ENCODE data around the gene ATP11A. TPM values are rescaled to one million over a fixed set of nuclear protein-coding genes. Genes with fewer than 3 reads are reported as not detected.

The ATP11A gene
- total and polyA plus RNA-seq, 2 experiments from 2014 or later, result 12.3 to 52.6 TPM

DNA sequence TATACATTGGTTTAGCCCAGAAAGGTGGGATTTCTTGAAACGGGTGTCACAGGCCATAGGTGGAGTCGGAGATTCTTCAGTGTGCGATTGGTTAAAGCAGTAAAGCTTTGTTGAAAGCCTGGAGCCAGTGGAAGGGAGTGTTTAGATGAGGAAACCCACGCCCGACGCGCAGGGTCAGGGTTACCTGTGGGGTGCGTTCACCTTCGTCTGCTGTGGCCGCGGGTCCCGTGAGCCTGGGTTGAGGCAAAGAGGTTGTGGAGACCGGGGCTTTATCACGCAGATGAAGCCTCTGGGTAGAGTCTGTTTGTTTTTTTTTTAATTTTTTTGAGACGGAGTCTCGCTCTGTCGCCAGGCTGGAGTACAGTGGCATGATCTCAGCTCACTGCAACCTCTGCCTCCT is 30.4 kb downstream of the ATP11A start:
- Histone ChIP-seq H3K4me3 (no peak overlapping the region), H3K36me3 (ENCODE audit: insufficient read depth) (no peaks in the 10 kb centered on the region), H3K79me2 (replicated peaks; ENCODE audit: insufficient read depth) (peaks cover 78% of the 10 kb centered on the region), H4K20me1 (replicated peaks; ENCODE audit: insufficient read depth) (no peaks in the 10 kb centered on the region), H3K4me1 (ENCODE audit: insufficient read depth) (peaks cover 41% of the 10 kb centered on the region), H3F3A (replicated peaks; ENCODE audit: low read depth) (0 out of 2 replicates have a peak, but pooled peaks cover 12% of the 10 kb centered on the region), H3K9me2 (ENCODE audit: insufficient read depth) (no peaks in the 10 kb centered on the region), H3K27me3 (ENCODE audit: insufficient read depth) (no peaks in the 10 kb centered on the region), H3K4me2 (no peak overlapping the region), H2AFZ (no peak overlapping the region), H3K27ac (ENCODE audit: low read depth) (no peak overlapping the region)
- no peak for TF ChIP-seq ZNF331 (CRISPR knock-in tag; IDR thresholded peaks at IDR 0.05; ENCODE audit: low read depth)
- TF ChIP-seq CREB1 (CRISPR knock-in tag; IDR thresholded peaks at IDR 0.05; ENCODE audit: low read depth), result no peak
- TF ChIP-seq, protein P1, sequence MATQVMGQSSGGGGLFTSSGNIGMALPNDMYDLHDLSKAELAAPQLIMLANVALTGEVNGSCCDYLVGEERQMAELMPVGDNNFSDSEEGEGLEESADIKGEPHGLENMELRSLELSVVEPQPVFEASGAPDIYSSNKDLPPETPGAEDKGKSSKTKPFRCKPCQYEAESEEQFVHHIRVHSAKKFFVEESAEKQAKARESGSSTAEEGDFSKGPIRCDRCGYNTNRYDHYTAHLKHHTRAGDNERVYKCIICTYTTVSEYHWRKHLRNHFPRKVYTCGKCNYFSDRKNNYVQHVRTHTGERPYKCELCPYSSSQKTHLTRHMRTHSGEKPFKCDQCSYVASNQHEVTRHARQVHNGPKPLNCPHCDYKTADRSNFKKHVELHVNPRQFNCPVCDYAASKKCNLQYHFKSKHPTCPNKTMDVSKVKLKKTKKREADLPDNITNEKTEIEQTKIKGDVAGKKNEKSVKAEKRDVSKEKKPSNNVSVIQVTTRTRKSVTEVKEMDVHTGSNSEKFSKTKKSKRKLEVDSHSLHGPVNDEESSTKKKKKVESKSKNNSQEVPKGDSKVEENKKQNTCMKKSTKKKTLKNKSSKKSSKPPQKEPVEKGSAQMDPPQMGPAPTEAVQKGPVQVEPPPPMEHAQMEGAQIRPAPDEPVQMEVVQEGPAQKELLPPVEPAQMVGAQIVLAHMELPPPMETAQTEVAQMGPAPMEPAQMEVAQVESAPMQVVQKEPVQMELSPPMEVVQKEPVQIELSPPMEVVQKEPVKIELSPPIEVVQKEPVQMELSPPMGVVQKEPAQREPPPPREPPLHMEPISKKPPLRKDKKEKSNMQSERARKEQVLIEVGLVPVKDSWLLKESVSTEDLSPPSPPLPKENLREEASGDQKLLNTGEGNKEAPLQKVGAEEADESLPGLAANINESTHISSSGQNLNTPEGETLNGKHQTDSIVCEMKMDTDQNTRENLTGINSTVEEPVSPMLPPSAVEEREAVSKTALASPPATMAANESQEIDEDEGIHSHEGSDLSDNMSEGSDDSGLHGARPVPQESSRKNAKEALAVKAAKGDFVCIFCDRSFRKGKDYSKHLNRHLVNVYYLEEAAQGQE (IDR thresholded peaks at IDR 0.05; ENCODE audit: unreplicated experiment), result no peak
- TF ChIP-seq STAT1 (IDR thresholded peaks at IDR 0.05; ENCODE audit: unreplicated experiment), result no peak
- no peak for TF ChIP-seq ZNF114 (CRISPR knock-in tag; IDR thresholded peaks at IDR 0.05)
- TF ChIP-seq POLR2AphosphoS5 (IDR thresholded peaks at IDR 0.05; ENCODE audit: low read depth), result no peak
- no peak for TF ChIP-seq JUNB (IDR thresholded peaks at IDR 0.05; ENCODE audit: unreplicated experiment)
- TF ChIP-seq, protein P2, sequence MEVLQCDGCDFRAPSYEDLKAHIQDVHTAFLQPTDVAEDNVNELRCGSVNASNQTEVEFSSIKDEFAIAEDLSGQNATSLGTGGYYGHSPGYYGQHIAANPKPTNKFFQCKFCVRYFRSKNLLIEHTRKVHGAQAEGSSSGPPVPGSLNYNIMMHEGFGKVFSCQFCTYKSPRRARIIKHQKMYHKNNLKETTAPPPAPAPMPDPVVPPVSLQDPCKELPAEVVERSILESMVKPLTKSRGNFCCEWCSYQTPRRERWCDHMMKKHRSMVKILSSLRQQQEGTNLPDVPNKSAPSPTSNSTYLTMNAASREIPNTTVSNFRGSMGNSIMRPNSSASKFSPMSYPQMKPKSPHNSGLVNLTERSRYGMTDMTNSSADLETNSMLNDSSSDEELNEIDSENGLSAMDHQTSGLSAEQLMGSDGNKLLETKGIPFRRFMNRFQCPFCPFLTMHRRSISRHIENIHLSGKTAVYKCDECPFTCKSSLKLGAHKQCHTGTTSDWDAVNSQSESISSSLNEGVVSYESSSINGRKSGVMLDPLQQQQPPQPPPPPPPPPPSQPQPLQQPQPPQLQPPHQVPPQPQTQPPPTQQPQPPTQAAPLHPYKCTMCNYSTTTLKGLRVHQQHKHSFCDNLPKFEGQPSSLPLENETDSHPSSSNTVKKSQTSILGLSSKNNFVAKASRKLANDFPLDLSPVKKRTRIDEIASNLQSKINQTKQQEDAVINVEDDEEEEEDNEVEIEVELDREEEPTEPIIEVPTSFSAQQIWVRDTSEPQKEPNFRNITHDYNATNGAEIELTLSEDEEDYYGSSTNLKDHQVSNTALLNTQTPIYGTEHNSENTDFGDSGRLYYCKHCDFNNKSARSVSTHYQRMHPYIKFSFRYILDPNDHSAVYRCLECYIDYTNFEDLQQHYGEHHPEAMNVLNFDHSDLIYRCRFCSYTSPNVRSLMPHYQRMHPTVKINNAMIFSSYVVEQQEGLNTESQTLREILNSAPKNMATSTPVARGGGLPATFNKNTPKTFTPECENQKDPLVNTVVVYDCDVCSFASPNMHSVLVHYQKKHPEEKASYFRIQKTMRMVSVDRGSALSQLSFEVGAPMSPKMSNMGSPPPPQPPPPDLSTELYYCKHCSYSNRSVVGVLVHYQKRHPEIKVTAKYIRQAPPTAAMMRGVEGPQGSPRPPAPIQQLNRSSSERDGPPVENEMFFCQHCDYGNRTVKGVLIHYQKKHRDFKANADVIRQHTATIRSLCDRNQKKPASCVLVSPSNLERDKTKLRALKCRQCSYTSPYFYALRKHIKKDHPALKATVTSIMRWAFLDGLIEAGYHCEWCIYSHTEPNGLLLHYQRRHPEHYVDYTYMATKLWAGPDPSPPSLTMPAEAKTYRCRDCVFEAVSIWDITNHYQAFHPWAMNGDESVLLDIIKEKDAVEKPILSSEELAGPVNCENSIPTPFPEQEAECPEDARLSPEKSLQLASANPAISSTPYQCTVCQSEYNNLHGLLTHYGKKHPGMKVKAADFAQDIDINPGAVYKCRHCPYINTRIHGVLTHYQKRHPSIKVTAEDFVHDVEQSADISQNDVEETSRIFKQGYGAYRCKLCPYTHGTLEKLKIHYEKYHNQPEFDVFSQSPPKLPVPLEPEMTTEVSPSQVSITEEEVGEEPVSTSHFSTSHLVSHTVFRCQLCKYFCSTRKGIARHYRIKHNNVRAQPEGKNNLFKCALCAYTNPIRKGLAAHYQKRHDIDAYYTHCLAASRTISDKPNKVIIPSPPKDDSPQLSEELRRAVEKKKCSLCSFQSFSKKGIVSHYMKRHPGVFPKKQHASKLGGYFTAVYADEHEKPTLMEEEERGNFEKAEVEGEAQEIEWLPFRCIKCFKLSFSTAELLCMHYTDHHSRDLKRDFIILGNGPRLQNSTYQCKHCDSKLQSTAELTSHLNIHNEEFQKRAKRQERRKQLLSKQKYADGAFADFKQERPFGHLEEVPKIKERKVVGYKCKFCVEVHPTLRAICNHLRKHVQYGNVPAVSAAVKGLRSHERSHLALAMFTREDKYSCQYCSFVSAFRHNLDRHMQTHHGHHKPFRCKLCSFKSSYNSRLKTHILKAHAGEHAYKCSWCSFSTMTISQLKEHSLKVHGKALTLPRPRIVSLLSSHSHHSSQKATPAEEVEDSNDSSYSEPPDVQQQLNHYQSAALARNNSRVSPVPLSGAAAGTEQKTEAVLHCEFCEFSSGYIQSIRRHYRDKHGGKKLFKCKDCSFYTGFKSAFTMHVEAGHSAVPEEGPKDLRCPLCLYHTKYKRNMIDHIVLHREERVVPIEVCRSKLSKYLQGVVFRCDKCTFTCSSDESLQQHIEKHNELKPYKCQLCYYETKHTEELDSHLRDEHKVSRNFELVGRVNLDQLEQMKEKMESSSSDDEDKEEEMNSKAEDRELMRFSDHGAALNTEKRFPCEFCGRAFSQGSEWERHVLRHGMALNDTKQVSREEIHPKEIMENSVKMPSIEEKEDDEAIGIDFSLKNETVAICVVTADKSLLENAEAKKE (CRISPR knock-in tag; IDR thresholded peaks at IDR 0.05), result no peak
- no peak for TF ChIP-seq EZH2phosphoT487 (IDR thresholded peaks at IDR 0.05; ENCODE audit: unreplicated experiment)
- no peak for TF ChIP-seq EZH2 (IDR thresholded peaks at IDR 0.05; ENCODE audit: low read depth, unreplicated experiment)
- TF ChIP-seq, protein P3, sequence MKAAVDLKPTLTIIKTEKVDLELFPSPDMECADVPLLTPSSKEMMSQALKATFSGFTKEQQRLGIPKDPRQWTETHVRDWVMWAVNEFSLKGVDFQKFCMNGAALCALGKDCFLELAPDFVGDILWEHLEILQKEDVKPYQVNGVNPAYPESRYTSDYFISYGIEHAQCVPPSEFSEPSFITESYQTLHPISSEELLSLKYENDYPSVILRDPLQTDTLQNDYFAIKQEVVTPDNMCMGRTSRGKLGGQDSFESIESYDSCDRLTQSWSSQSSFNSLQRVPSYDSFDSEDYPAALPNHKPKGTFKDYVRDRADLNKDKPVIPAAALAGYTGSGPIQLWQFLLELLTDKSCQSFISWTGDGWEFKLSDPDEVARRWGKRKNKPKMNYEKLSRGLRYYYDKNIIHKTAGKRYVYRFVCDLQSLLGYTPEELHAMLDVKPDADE (IDR thresholded peaks at IDR 0.05), result no peak
- TF ChIP-seq, protein P4, sequence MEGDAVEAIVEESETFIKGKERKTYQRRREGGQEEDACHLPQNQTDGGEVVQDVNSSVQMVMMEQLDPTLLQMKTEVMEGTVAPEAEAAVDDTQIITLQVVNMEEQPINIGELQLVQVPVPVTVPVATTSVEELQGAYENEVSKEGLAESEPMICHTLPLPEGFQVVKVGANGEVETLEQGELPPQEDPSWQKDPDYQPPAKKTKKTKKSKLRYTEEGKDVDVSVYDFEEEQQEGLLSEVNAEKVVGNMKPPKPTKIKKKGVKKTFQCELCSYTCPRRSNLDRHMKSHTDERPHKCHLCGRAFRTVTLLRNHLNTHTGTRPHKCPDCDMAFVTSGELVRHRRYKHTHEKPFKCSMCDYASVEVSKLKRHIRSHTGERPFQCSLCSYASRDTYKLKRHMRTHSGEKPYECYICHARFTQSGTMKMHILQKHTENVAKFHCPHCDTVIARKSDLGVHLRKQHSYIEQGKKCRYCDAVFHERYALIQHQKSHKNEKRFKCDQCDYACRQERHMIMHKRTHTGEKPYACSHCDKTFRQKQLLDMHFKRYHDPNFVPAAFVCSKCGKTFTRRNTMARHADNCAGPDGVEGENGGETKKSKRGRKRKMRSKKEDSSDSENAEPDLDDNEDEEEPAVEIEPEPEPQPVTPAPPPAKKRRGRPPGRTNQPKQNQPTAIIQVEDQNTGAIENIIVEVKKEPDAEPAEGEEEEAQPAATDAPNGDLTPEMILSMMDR (conservative IDR thresholded peaks at IDR 0.05; ENCODE audit: low read depth in 2 of 2), result no peak
- no peak for TF ChIP-seq NANOG (IDR thresholded peaks at IDR 0.05; ENCODE audit: borderline replicate concordance)
- peaks cover 67% of the 10 kb centered on the region for H3K4me1 Mint-ChIP-seq
- peaks cover 28% of the 10 kb centered on the region for H3K27me3 Mint-ChIP-seq (ENCODE audit: insufficient read depth, low read depth, poor library complexity)
- H3K27ac Mint-ChIP-seq, result no peak overlapping the region
- H3K36me3 Mint-ChIP-seq (ENCODE audit: low read depth), result peaks cover 56% of the 10 kb centered on the region
- ATAC-seq (no peak), DNase-seq (ENCODE audit: low spot score) (no peak)
- H3K4me3 Mint-ChIP-seq, result no peak overlapping the region; the same call in 2 of the 3 replicates
- peaks cover 22% of the 10 kb centered on the region for H3K9me3 Mint-ChIP-seq

Measured in GM23338 (cell line).